Stimulated activated CD8-positive, alpha-beta memory T cell treated with anti-CD3 and anti-CD28 coated beads, Interleukin-2, amount 100 ng/mL, for 48 hours (primary cell): ENCODE results near the gene FNDC1.

Source experiments
- DNase-seq, 2 donors: peaks; one replicate each; pipeline ENCODE4 v3.0.0-alpha.2; 2020; ENCODE audit warnings: low read depth in 2 of 2

The FNDC1 gene

GRCh38 chr6:159308198-159308597 lies 139.0 kb downstream of the FNDC1 start:
- no peak for DNase-seq

- no peak for DNase-seq
Observed at GRCh38 chr6:159309723-159310122, 140.5 kb downstream of the FNDC1 start.

- DNase-seq: no peak
Observed at GRCh38 chr6:159311618-159312017, 142.4 kb downstream of the FNDC1 start.

GRCh38 chr6:159312206-159312605 lies 143.0 kb downstream of the FNDC1 start:
- no peak for DNase-seq

- no peak for DNase-seq
Observed at GRCh38 chr6:159313018-159313417, 143.8 kb downstream of the FNDC1 start.

GRCh38 chr6:159315562-159315961 lies 146.4 kb downstream of the FNDC1 start:
- DNase-seq: no peak

- no peak for DNase-seq
Observed at GRCh38 chr6:159317430-159317829, 148.2 kb downstream of the FNDC1 start.

- DNase-seq: no peak
Observed at GRCh38 chr6:159321267-159321666, 152.1 kb downstream of the FNDC1 start.
